Kidney (tissue), 14 donors: ENCODE results near the gene KRT77. TPM values are rescaled to one million over a fixed set of nuclear protein-coding genes. Genes with fewer than 3 reads are reported as not detected.

Source experiments
- DNase-seq, 5 donors: peaks; one replicate each; pipeline ENCODE4 v3.0.0-alpha.2; 2013 to 2020
- FAIRE-seq: peaks from 2 replicates; lab custom pipeline; 2012; peaks lifted over from hg19 to GRCh38; lab: Jason Lieb, UNC
- H3K27ac ChIP-seq, 2 donors: one replicate each; pipeline ENCODE4 v1.7.0; 2013; ENCODE audit warnings: low read depth in 2 of 2, low read length in 2 of 2, inconsistent platforms in 1 of 2
- H3K27me3 ChIP-seq: one replicate; pipeline ENCODE4 v1.7.1; 2013; ENCODE audit warnings: low read length, inconsistent platforms; ENCODE audit not compliant: control insufficient read depth, insufficient read depth
- H3K36me3 ChIP-seq, 3 donors: one replicate each; pipeline versions ENCODE4 v1.7.0 to v1.7.1; 2013; ENCODE audit warnings: low read length in 3 of 3, control low read depth in 1 of 3, inconsistent platforms in 1 of 3; ENCODE audit not compliant: insufficient read depth in 3 of 3, control insufficient read depth in 2 of 3
- H3K4me1 ChIP-seq, 3 donors: one replicate each; pipeline versions ENCODE4 v1.7.0 to v1.7.1; 2013; ENCODE audit warnings: low read length in 3 of 3, inconsistent platforms in 1 of 3, low read depth in 1 of 3; ENCODE audit not compliant: control insufficient read depth in 2 of 3, insufficient read depth in 2 of 3
- H3K4me3 ChIP-seq, 3 donors: one replicate each; pipeline versions ENCODE4 v1.7.0 to v1.8.1; 2013; ENCODE audit warnings: low read length in 3 of 3, control low read depth in 1 of 3, inconsistent platforms in 1 of 3
- H3K9ac ChIP-seq, 3 donors: one replicate each; pipeline versions ENCODE4 v1.7.0 to v1.7.1; 2013; ENCODE audit warnings: low read length in 3 of 3, control low read depth in 1 of 3, inconsistent platforms in 1 of 3
- H3K9me3 ChIP-seq, 3 donors: one replicate each; pipeline versions ENCODE4 v1.7.0 to v1.7.1; 2013; ENCODE audit warnings: low read length in 3 of 3, control low read depth in 1 of 3, inconsistent platforms in 1 of 3; ENCODE audit not compliant: control insufficient read depth in 2 of 3, insufficient read depth in 1 of 3
- intact Hi-C: fragments of 100-400 bp; cut with DNase I; formaldehyde crosslinking; loops from one replicate; pipeline ENCODE4 v1.11.1; 2022
- polyA plus RNA-seq: library from polyadenylated mRNA; stranded (reverse); fragments of 350-450 nt; fragmentation: Illumina TruSeq; extraction: RNeasy Lipid Tissue Mini Kit (QIAGEN cat#74804); gene quantifications from one replicate; pipeline ENCODE4 v1.2.3, GENCODE V29; 2014; ENCODE audit warnings: low read depth, low replicate concordance; ENCODE audit not compliant: insufficient read depth
- total RNA-seq: library from RNA; stranded (reverse); fragmentation: NEBNext Ultra II Directional; extraction: Animal tissue kit (Norgen Biotek cat#: 25700); gene quantifications from one replicate; pipeline ENCODE4 v1.2.1, GENCODE V29; 2021
- TF ChIP-seq, protein P1 (sequence below): IDR thresholded peaks from 3 replicates; pipeline ENCODE4 v1.5.1; 2012; ENCODE audit warnings: mild to moderate bottlenecking, moderate library complexity, borderline replicate concordance; ENCODE audit not compliant: insufficient read depth; ENCODE audit errors: extremely low read depth
- donor health status: control.
- donor health status: control.
- donor health status: control.
- donor health status: control.
- donor health status: control.
- donor health status: DM: yes; HTN: yes; CAD: no.
- donor health status: Normal renal cell carcinoma (clear cell type).

The KRT77 gene
- total and polyA plus RNA-seq, 2 donors from 2014 or later, result not detected

DNA sequence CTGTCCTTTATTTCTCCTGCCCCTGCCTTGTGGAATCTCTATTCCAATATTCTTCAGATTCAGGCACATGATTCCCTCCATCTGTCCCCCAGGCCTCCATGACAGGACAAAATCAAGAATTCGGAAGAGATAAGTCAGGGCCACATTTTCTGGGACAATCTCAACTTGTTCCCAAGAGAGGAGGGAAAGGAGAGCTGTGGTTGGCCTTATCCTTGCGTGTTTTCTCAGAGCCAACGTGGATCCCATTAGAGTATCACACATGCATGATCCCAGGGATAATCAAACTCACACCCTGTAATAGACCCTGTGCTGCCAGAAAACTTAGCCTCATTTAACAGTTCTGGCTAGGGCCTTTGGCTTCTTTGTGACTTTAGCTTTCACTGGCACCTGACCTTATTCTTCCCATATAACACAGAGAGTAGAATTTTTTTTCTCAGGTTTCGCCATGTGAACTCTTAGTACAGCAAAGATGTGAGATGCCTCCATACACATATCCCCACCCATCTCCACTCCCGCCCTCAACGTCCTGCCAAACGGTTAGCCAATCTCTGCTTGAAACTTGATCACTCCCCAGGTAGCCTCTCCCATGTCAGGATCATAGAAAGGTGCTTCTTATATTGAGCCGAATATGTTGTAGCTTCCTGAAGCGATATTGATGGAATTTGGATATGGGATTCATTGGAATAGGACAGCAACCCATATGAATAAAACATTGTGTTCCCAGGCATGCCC is 16.4 kb downstream of the KRT77 start:
- TF ChIP-seq, protein P1, sequence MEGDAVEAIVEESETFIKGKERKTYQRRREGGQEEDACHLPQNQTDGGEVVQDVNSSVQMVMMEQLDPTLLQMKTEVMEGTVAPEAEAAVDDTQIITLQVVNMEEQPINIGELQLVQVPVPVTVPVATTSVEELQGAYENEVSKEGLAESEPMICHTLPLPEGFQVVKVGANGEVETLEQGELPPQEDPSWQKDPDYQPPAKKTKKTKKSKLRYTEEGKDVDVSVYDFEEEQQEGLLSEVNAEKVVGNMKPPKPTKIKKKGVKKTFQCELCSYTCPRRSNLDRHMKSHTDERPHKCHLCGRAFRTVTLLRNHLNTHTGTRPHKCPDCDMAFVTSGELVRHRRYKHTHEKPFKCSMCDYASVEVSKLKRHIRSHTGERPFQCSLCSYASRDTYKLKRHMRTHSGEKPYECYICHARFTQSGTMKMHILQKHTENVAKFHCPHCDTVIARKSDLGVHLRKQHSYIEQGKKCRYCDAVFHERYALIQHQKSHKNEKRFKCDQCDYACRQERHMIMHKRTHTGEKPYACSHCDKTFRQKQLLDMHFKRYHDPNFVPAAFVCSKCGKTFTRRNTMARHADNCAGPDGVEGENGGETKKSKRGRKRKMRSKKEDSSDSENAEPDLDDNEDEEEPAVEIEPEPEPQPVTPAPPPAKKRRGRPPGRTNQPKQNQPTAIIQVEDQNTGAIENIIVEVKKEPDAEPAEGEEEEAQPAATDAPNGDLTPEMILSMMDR, result no peak
- FAIRE-seq, result no peak
- intact Hi-C loops, result no loop called here
- no peak overlapping the region for H3K9ac ChIP-seq
- no peak for DNase-seq
- no peak overlapping the region for H3K27ac ChIP-seq
- peaks cover 0 to 3% (median 0%) of the 10 kb centered on the region in 3 donors for H3K4me1 ChIP-seq
- no peaks in the 10 kb centered on the region for H3K9me3 ChIP-seq
- no peak overlapping the region for H3K4me3 ChIP-seq
- no peaks in the 10 kb centered on the region for H3K27me3 ChIP-seq
- no peaks in the 10 kb centered on the region for H3K36me3 ChIP-seq

- no peak overlapping the region for H3K27ac ChIP-seq
- no peaks in the 10 kb centered on the region for H3K27me3 ChIP-seq
- no peaks in the 10 kb centered on the region for H3K9me3 ChIP-seq
- no peak overlapping the region for H3K9ac ChIP-seq
- intact Hi-C loops, result no loop called here
- DNase-seq (no peak), FAIRE-seq (no peak)
- no peak overlapping the region for H3K4me3 ChIP-seq
- H3K36me3 ChIP-seq, result no peaks in the 10 kb centered on the region
- TF ChIP-seq, protein P1, result no peak
- H3K4me1 ChIP-seq, result no peaks in the 10 kb centered on the region
Observed at GRCh38 chr12:52686063-52686462, 17.3 kb downstream of the KRT77 start.

- H3K27ac ChIP-seq, result no peak overlapping the region
- no peaks in the 10 kb centered on the region for H3K9me3 ChIP-seq
- no peak overlapping the region for H3K9ac ChIP-seq
- DNase-seq (no peak), FAIRE-seq (no peak)
- no peaks in the 10 kb centered on the region for H3K27me3 ChIP-seq
- TF ChIP-seq, protein P1, result no peak
- no peaks in the 10 kb centered on the region for H3K36me3 ChIP-seq
- H3K4me1 ChIP-seq, result no peaks in the 10 kb centered on the region
- no peak overlapping the region for H3K4me3 ChIP-seq
- intact Hi-C loops, result no loop called here
Observed at GRCh38 chr12:52685406-52685890, 17.9 kb downstream of the KRT77 start.
